ENCODE measurements around the gene ADCY5.

DNA sequence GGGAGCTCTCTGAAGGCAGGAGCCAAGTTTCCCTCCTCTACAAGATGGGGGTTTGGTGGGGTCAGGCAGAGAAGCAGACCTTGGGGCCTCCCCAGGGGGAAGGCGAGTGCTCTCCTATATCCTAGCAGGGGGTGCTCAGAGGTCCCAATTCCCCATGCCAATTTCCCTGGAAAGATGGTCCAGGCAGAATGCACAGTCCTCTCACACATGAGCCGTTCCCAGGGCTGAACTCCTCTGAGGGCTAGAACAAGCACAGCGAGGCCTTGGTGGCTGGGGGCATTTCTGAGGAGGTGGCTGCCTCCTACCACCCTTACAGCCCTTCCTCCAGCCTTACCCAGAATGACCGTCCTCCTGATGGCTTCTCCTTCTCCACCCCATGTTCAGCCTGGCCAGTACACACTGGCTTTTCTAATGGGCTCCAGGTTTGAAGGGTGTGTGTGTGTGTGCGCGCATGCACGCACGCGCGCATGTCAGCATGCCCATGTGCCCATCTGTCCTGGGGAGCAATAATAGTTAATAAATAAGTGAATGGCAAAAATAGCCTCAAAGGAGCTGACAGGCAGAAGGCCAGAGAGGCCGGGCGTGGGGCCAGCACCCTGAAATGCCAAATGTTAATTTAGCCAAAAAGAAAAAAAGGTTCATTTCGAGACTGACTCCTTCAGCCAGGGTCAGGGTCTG, 24.4 kb downstream of the ADCY5 start:
- TF ChIP-seq, protein P1, sequence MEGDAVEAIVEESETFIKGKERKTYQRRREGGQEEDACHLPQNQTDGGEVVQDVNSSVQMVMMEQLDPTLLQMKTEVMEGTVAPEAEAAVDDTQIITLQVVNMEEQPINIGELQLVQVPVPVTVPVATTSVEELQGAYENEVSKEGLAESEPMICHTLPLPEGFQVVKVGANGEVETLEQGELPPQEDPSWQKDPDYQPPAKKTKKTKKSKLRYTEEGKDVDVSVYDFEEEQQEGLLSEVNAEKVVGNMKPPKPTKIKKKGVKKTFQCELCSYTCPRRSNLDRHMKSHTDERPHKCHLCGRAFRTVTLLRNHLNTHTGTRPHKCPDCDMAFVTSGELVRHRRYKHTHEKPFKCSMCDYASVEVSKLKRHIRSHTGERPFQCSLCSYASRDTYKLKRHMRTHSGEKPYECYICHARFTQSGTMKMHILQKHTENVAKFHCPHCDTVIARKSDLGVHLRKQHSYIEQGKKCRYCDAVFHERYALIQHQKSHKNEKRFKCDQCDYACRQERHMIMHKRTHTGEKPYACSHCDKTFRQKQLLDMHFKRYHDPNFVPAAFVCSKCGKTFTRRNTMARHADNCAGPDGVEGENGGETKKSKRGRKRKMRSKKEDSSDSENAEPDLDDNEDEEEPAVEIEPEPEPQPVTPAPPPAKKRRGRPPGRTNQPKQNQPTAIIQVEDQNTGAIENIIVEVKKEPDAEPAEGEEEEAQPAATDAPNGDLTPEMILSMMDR (conservative IDR thresholded peaks at IDR 0.05) = no peak
- no peak for TF ChIP-seq ZFX (IDR thresholded peaks at IDR 0.05)
